ENCODE data around the gene EXOC1. TPM values are rescaled to one million over a fixed set of nuclear protein-coding genes. Genes with fewer than 3 reads are reported as not detected.

EXOC1 gene
- total RNA-seq, 2 donors from 2014 or later = 18.0 to 18.4 TPM

DNA sequence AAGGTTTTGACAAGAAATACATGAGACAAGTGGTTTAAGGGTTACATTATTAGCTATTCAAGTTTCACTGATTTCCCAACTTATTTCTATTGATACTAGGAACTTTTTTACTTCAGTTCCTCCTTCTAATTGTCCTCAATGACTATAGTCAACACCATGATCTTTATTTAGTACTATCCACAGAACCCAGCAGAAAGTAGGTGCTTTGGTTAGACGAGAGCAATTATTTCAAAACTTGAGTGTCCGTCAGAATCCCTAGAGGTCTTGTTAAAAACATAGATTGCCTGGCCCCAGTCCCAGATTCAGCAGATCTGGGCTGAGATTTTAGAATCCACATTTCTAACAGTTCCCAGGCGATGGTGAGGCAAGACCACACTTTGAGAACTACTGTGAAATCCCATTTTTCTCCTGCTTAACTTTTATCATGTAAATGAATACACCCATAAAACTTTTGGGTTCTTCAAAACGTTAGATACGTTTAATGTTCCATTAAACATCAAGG lies 17.9 kb downstream of the EXOC1 start:
- Histone ChIP-seq H3K9me3 (no peaks in the 10 kb centered on the region), H3K27ac (no peak overlapping the region), H3K4me3 (no peak overlapping the region), H3K27me3 (no peaks in the 10 kb centered on the region), H3K4me1 (peaks cover 0 to 10% of the 10 kb centered on the region in 2 donors), H3K36me3 (peaks cover 37% of the 10 kb centered on the region)
- no peak for TF ChIP-seq CTCF (IDR thresholded peaks at IDR 0.05)
- no peak for DNase-seq (ENCODE audit: low spot score)

GRCh38 chr4:55874831-55875230 lies 21.4 kb downstream of the EXOC1 start:
- H3K4me3 ChIP-seq = no peak overlapping the region
- H3K4me1 ChIP-seq = no peaks in the 10 kb centered on the region
- TF ChIP-seq CTCF (IDR thresholded peaks at IDR 0.05) = no peak
- H3K9me3 ChIP-seq = no peaks in the 10 kb centered on the region
- H3K27me3 ChIP-seq = no peaks in the 10 kb centered on the region
- H3K36me3 ChIP-seq = peaks cover 42% of the 10 kb centered on the region
- H3K27ac ChIP-seq = no peak overlapping the region
- DNase-seq (ENCODE audit: low spot score) = no peak

DNA sequence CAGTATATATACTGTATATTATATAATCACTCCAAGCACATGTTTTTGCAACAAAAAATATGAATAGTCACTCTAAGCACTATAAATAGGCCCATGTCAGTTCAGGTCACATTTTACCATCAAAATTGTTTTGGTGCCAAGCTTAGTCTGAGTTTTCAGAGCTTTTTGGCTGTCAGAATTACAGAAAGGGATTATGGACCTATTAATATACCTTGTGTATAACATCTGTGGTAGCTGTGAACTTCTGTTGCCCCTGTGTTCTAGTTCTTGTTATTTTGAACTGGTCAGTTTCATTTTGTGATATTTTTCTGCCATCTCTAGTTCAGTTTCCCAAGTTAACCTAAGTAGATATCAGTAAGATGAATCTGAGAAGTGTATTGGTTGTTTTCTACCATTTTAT lies 22.9 kb downstream of the EXOC1 start:
- Histone ChIP-seq H3K9me3 (no peaks in the 10 kb centered on the region), H3K36me3 (peaks cover 45% of the 10 kb centered on the region), H3K4me1 (no peaks in the 10 kb centered on the region), H3K27ac (no peak overlapping the region), H3K27me3 (no peaks in the 10 kb centered on the region), H3K4me3 (no peak overlapping the region)
- DNase-seq (ENCODE audit: low spot score) = no peak
- TF ChIP-seq CTCF (IDR thresholded peaks at IDR 0.05) = no peak

GRCh38 chr4:55879224-55879623 lies 25.8 kb downstream of the EXOC1 start:
- Histone ChIP-seq H3K36me3 (peaks cover 46% of the 10 kb centered on the region), H3K27ac (no peak overlapping the region), H3K4me3 (no peak overlapping the region), H3K27me3 (no peaks in the 10 kb centered on the region), H3K4me1 (no peaks in the 10 kb centered on the region), H3K9me3 (no peaks in the 10 kb centered on the region)
- no peak for TF ChIP-seq CTCF (IDR thresholded peaks at IDR 0.05)
- DNase-seq (ENCODE audit: low spot score) = no peak

DNA sequence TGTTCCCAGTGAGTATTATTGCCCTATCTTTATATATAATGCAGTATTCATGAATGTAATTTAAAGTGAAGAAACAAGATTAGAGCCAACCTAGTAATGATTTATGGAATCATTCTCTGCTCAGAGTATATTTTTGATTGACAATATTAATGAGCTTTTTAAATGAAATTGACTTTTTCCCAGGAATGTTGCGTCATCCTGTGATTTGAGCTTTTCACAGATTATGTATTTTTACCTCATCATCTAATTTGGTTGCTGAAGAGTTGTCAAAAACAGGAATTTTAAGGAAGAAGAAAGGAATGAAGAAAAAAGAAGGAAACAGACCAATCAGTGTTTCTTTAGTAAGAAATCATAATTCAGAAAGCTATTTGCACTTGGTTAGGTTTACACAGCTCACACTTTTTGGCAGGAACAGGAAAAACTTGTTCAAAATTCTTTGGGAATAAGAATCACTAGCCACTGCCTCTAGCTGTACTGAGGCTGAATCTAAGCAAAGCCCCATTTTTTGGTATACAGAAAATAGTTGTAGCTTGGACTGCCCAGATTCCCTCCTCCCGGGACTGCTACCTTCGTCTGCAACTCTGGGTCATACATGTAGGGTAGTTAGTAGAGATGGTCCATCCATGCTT lies 27.3 kb downstream of the EXOC1 start:
- TF ChIP-seq CTCF (IDR thresholded peaks at IDR 0.05) = no peak
- DNase-seq (ENCODE audit: low spot score) = no peak
- no peaks in the 10 kb centered on the region for H3K9me3 ChIP-seq
- H3K4me3 ChIP-seq = no peak overlapping the region
- no peaks in the 10 kb centered on the region for H3K4me1 ChIP-seq
- peaks cover 53% of the 10 kb centered on the region for H3K36me3 ChIP-seq
- no peaks in the 10 kb centered on the region for H3K27me3 ChIP-seq
- H3K27ac ChIP-seq = no peak overlapping the region
